GM12878 (cell line): ENCODE results near the gene NAV2. TPM values are rescaled to one million over a fixed set of nuclear protein-coding genes. Genes with fewer than 3 reads are reported as not detected.

ENCODE experiments used
- ATAC-seq: fragments of 200-7000 bp; cut with Tn5 transposase; 3 replicates; pipeline ENCODE4 v1.9.1; 2020; ENCODE audit warnings: mild to moderate bottlenecking, moderate library complexity
- BruUV-seq: library from RNA; stranded (reverse); fragments of 400-500 nt; replicated peaks from 2 replicates; lab custom pipeline; 2021; lab: Mats Ljungman, UMichigan
- CTCF ChIA-PET: fragments of 300-600 bp; sonication (Branson Sonifier 250); formaldehyde crosslinking; extraction: SDS; loops from one replicate; lab custom pipeline; 2021; ENCODE audit warnings: inconsistent platforms; lab: Yijun Ruan, JAX
- POLR2A ChIA-PET: fragments of 350-600 bp; formaldehyde crosslinking; extraction: SDS; loops from one replicate; lab custom pipeline; 2021; ENCODE audit warnings: inconsistent platforms; lab: Charles Lee
- RAD21 ChIA-PET: fragments of 300-600 bp; sonication (Branson Sonifier 250); formaldehyde crosslinking; loops from one replicate; lab custom pipeline; 2023; ENCODE audit warnings: antibody characterized with exemption; ENCODE audit not compliant: unreplicated experiment; lab: Charles Lee
- SMC1A ChIA-PET: fragments of 300-600 bp; sonication (Branson Sonifier 250); formaldehyde crosslinking; loops from one replicate; lab custom pipeline; 2023; ENCODE audit not compliant: unreplicated experiment, uncharacterized antibody; lab: Charles Lee
- DNase-seq: peaks from one replicate; pipeline ENCODE4 v3.0.0-alpha.2; 2011; ENCODE audit warnings: low read depth, low spot score
- FAIRE-seq: peaks from 3 replicates; lab custom pipeline; 2011; peaks lifted over from hg19 to GRCh38; lab: Jason Lieb, UNC
- H2AFZ ChIP-seq: 2 replicates; pipeline ENCODE4 v1.6.0; 2011; ENCODE audit warnings: low read depth, low read length, control low read depth; ENCODE audit not compliant: control insufficient read depth
- H3K27ac ChIP-seq: 2 replicates; pipeline ENCODE4 v1.5.1; 2011; ENCODE audit warnings: control low read depth; ENCODE audit not compliant: control insufficient read depth, insufficient read depth
- H3K27me3 ChIP-seq, 2 experiments: replicated peaks in 1 of 2; 2 replicates each; pipeline versions ENCODE4 v1.6.0 to v1.6.1; 2011; ENCODE audit warnings: low read length in 1 of 2; ENCODE audit not compliant: control insufficient read depth in 2 of 2, insufficient read depth in 2 of 2
- H3K36me3 ChIP-seq, 2 experiments: 2 replicates each; pipeline ENCODE4 v1.5.1; 2011; ENCODE audit warnings: low read length in 1 of 2; ENCODE audit not compliant: control insufficient read depth in 2 of 2, insufficient read depth in 2 of 2
- H3K4me1 ChIP-seq: 2 replicates; pipeline ENCODE4 v1.6.1; 2011; ENCODE audit warnings: mild to moderate bottlenecking, low read length, moderate library complexity, mixed read lengths; ENCODE audit not compliant: control insufficient read depth, insufficient read depth
- H3K4me2 ChIP-seq: 2 replicates; pipeline ENCODE4 v1.6.0; 2011; ENCODE audit warnings: control low read depth; ENCODE audit not compliant: control insufficient read depth, insufficient read depth
- H3K4me3 ChIP-seq: fragments of 200-600 bp; sonication (generic); 2 replicates; pipeline ENCODE4 v1.5.1; 2016
- H3K79me2 ChIP-seq: 2 replicates; pipeline ENCODE4 v1.6.0; 2011; ENCODE audit warnings: low read length; ENCODE audit not compliant: control insufficient read depth, insufficient read depth
- H3K9ac ChIP-seq: 2 replicates; pipeline ENCODE4 v1.8.0; 2011; ENCODE audit warnings: low read length, control low read depth, mixed read lengths; ENCODE audit not compliant: control insufficient read depth, insufficient read depth
- H3K9me3 ChIP-seq: replicated peaks from 3 replicates; pipeline ENCODE4 v1.5.1; 2011; ENCODE audit warnings: mild to moderate bottlenecking, low read length; ENCODE audit not compliant: control insufficient read depth, insufficient read depth
- H4K20me1 ChIP-seq: 2 replicates; pipeline ENCODE4 v1.6.0; 2011; ENCODE audit not compliant: control insufficient read depth, insufficient read depth
- CBX5 ChIP-seq: sonication (generic); IDR thresholded peaks from 2 replicates; pipeline ENCODE4 v1.6.1; 2016; ENCODE audit warnings: low read depth, moderate library complexity, mild to moderate bottlenecking, inconsistent platforms
- MXI1 ChIP-seq: fragments of 150-350 bp; IDR thresholded peaks from 2 replicates; pipeline ENCODE4 v1.6.1; 2011; ENCODE audit warnings: low read depth, mild to moderate bottlenecking, inconsistent platforms, low read length, improper control_type of control experiment
- NFYA ChIP-seq: IDR thresholded peaks from 2 replicates; pipeline ENCODE4 v1.6.1; 2011; ENCODE audit warnings: low read depth, mild to moderate bottlenecking, low read length, improper control_type of control experiment, borderline replicate concordance
- RAD21 ChIP-seq: IDR thresholded peaks from 2 replicates; pipeline ENCODE4 v1.6.1; 2011; ENCODE audit warnings: mild to moderate bottlenecking, low read depth, low read length, moderate library complexity; ENCODE audit not compliant: insufficient read depth
- RUNX3 ChIP-seq: IDR thresholded peaks from 2 replicates; pipeline ENCODE4 v1.6.1; 2012; ENCODE audit warnings: low read length, inconsistent platforms
- ZNF207 ChIP-seq: fragments of 450-650 bp; IDR thresholded peaks from 2 replicates; pipeline ENCODE4 v1.6.1; 2014; ENCODE audit warnings: antibody characterized with exemption, mild to moderate bottlenecking, borderline replicate concordance
- ZZZ3 ChIP-seq: IDR thresholded peaks from 2 replicates; pipeline ENCODE4 v1.6.1; 2011; ENCODE audit warnings: low read depth; ENCODE audit not compliant: control insufficient read depth, insufficient read length
- WGBS: methylation state at CpG from one replicate; pipeline ENCODE4 v1.1.6; 2016; ENCODE audit warnings: low lambda C conversion rate; ENCODE audit not compliant: insufficient replicate concordance, insufficient coverage; ENCODE audit errors: missing lambda C conversion rate; 5-methylcytosine and 5-hydroxymethylcytosine counted together
- in situ Hi-C: fragments of 300-500 bp; cut with MboI; formaldehyde crosslinking; loops from 9 replicates; pipeline ENCODE4 v1.14.3; 2018; ENCODE audit warnings: mixed read lengths
- intact Hi-C: fragments of 100-400 bp; cut with micrococcal nuclease; formaldehyde crosslinking; loops from one replicate; pipeline ENCODE4 v1.14.2; 2022; ENCODE audit not compliant: unreplicated experiment
- polyA plus RNA-seq, 11 experiments: library from polyadenylated mRNA; depleted of rRNA in 4 of 11; unstranded in 6 of 11; stranded (reverse) in 5 of 11; fragments of >200 nt; fragmentation: Nextera tagmentation in 4 of 11; fragmentation: Illumina TruSeq in 1 of 11; extraction: Ambion mirVana in 4 of 11; extraction: Trizol in 1 of 11; gene quantifications; 1 replicate in 1 of 11; 2 replicates in 10 of 11; pipeline versions ENCODE4 v1.2.1 to v1.2.3, GENCODE V29; 2011 to 2016; ENCODE audit warnings: inconsistent platforms in 2 of 11, missing spikeins in 2 of 11, low read depth in 1 of 11
- total RNA-seq, 4 experiments: library from RNA; depleted of rRNA in 3 of 4; stranded (reverse); fragments of >200 nt in 3 of 4; fragmentation: Illumina TruSeq in 1 of 4; extraction: Trizol in 1 of 4; gene quantifications; 2 replicates each; pipeline versions ENCODE4 v1.2.1 to v1.2.3, GENCODE V29; 2013 to 2021
- TF ChIP-seq, protein P1 (sequence below): fragments of 450-650 bp; IDR thresholded peaks from 2 replicates; pipeline ENCODE4 v1.6.1; 2016; ENCODE audit warnings: mild to moderate bottlenecking, moderate library complexity, borderline replicate concordance
- TF ChIP-seq, protein P2 (sequence below), 3 experiments: IDR thresholded peaks in 2 of 3; conservative IDR thresholded peaks in 1 of 3; 2 replicates each; pipeline ENCODE4 v1.5.1; 2011; ENCODE audit warnings: low read depth in 3 of 3, low read length in 3 of 3, mild to moderate bottlenecking in 3 of 3, control low read depth in 2 of 3, moderate library complexity in 2 of 3, inconsistent platforms in 1 of 3, mixed read lengths in 1 of 3; ENCODE audit not compliant: control insufficient read depth in 2 of 3, insufficient read depth in 1 of 3; ENCODE audit errors: extremely low read depth in 1 of 3

NAV2 gene
- total and polyA plus RNA-seq, 10 of the 15 experiments (the other 5 are each of a cell fraction or from before 2014, with no cell fraction given) = 0.35 to 6.1 (median 1.1) TPM

- TF ChIP-seq, protein P1, sequence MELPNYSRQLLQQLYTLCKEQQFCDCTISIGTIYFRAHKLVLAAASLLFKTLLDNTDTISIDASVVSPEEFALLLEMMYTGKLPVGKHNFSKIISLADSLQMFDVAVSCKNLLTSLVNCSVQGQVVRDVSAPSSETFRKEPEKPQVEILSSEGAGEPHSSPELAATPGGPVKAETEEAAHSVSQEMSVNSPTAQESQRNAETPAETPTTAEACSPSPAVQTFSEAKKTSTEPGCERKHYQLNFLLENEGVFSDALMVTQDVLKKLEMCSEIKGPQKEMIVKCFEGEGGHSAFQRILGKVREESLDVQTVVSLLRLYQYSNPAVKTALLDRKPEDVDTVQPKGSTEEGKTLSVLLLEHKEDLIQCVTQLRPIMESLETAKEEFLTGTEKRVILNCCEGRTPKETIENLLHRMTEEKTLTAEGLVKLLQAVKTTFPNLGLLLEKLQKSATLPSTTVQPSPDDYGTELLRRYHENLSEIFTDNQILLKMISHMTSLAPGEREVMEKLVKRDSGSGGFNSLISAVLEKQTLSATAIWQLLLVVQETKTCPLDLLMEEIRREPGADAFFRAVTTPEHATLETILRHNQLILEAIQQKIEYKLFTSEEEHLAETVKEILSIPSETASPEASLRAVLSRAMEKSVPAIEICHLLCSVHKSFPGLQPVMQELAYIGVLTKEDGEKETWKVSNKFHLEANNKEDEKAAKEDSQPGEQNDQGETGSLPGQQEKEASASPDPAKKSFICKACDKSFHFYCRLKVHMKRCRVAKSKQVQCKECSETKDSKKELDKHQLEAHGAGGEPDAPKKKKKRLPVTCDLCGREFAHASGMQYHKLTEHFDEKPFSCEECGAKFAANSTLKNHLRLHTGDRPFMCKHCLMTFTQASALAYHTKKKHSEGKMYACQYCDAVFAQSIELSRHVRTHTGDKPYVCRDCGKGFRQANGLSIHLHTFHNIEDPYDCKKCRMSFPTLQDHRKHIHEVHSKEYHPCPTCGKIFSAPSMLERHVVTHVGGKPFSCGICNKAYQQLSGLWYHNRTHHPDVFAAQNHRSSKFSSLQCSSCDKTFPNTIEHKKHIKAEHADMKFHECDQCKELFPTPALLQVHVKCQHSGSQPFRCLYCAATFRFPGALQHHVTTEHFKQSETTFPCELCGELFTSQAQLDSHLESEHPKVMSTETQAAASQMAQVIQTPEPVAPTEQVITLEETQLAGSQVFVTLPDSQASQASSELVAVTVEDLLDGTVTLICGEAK = no peak
- TF ChIP-seq NFYA = no peak
Measured at GRCh38 chr11:20111871-20112270, 399.2 kb downstream of the NAV2 start (continued).

GRCh38 chr11:20112291-20113148 lies 399.9 kb downstream of the NAV2 start:
- no peaks in the 10 kb centered on the region for H3K79me2 ChIP-seq
- BruUV-seq = no TSS peak
- POLR2A ChIA-PET = no interaction called here
- no peaks in the 10 kb centered on the region; the same call in 1 of the 2 replicates for H3K4me1 ChIP-seq
- DNase-seq (no peak), FAIRE-seq (no peak), ATAC-seq (no peak)
- in situ Hi-C loops (loop anchor here (5.0 kb wide), 1 partner anchor 165 kb away; no protein-coding TSS in a partner anchor), intact Hi-C loops (loop anchor here (1.0 kb wide), 1 partner anchor 37 kb away; no protein-coding TSS in a partner anchor)
- 58% methylated on average over 15 of the region's 15 CpGs for WGBS
- no peaks in the 10 kb centered on the region for H3K27me3 ChIP-seq
- no peak overlapping the region for H3K27ac ChIP-seq
- H3K36me3 ChIP-seq = no peaks in the 10 kb centered on the region
- H3K9ac ChIP-seq = no peak overlapping the region
- no peak overlapping the region for H3K4me3 ChIP-seq
- RAD21 ChIA-PET = interaction anchor here (0.7 to 3.3 kb wide), 6 partner anchors 13 to 286 kb away, joined by 3 to 20 read pairs (median 3); no protein-coding TSS in a partner anchor
- no peak overlapping the region for H2AFZ ChIP-seq
- CTCF ChIA-PET = interaction anchor here (0.6 to 9.0 kb wide), 21 partner anchors 10 to 242 kb away, joined by 3 to 111 read pairs (median 3); no protein-coding TSS in a partner anchor
- no peaks in the 10 kb centered on the region for H3K9me3 ChIP-seq
- H3K4me2 ChIP-seq = no peak overlapping the region
- no peaks in the 10 kb centered on the region for H4K20me1 ChIP-seq
- SMC1A ChIA-PET = interaction anchor here (0.9 to 2.2 kb wide), 8 partner anchors 16 to 167 kb away, joined by 3 to 8 read pairs (median 3); no protein-coding TSS in a partner anchor
- TF ChIP-seq RUNX3 (no peak), MXI1 (no peak), RAD21 (no peak), ZNF207 (no peak), CBX5 (no peak), ZZZ3 (no peak)
- TF ChIP-seq, protein P1 = no peak
- TF ChIP-seq, protein P2, sequence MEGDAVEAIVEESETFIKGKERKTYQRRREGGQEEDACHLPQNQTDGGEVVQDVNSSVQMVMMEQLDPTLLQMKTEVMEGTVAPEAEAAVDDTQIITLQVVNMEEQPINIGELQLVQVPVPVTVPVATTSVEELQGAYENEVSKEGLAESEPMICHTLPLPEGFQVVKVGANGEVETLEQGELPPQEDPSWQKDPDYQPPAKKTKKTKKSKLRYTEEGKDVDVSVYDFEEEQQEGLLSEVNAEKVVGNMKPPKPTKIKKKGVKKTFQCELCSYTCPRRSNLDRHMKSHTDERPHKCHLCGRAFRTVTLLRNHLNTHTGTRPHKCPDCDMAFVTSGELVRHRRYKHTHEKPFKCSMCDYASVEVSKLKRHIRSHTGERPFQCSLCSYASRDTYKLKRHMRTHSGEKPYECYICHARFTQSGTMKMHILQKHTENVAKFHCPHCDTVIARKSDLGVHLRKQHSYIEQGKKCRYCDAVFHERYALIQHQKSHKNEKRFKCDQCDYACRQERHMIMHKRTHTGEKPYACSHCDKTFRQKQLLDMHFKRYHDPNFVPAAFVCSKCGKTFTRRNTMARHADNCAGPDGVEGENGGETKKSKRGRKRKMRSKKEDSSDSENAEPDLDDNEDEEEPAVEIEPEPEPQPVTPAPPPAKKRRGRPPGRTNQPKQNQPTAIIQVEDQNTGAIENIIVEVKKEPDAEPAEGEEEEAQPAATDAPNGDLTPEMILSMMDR (IDR thresholded peaks at IDR 0.05 in 2 of 3, conservative IDR thresholded peaks at IDR 0.05 in 1 of 3; ENCODE audit: control insufficient read depth in 2 of 3, extremely low read depth in 1 of 3, insufficient read depth in 1 of 3, low read depth in 3 of 3, low read length in 3 of 3) = no peak
